Measurements from ENCODE around the gene PIM2.
"Not testable (repeated sequence)": the region's sequence is repeated elsewhere in the genome, so short reads cannot be mapped to it uniquely, and the experiment has no call there.

Gene PIM2

DNA sequence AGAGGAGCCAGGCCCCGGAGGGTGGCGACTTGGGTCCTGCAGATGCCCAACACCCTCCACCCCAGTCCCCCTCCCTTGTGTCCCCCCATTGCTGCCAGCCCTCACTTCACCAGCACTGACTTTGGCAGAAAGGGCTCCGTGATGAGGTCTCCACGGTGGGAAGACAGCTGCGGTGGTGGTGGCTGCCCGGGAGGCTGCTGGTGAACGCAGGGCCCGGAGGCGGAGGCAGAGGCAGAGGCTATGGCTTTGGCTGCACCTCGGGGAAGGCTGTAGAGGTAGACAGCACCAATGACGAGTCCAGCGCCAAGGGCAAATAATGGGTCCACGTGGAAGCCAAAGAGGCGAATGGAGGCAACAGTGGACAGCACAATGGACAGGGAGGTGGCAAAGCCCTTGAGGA is 14.2 kb downstream of the PIM2 start:
- DNase-seq, result no peak

DNA sequence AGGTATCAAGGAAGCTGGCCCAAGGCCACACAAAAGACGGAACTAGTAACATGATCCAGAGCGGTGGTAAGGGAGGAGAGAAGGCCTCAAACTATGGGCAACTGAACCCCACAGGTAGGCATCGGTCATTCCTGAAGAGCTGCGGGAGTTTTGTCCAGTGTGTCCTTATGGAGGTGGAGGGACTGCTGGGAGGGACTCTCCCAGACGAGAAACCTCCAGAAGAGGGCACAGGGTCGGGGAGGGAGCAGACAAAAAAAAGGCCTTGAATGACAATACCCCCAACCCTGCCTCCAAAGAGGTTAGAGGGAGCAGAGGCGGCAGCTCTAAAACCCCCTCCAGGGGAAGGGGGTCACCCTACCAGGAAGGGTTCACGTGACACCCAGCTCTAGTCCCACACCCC is 14.6 kb downstream of the PIM2 start:
- DNase-seq, result no peak

DNA sequence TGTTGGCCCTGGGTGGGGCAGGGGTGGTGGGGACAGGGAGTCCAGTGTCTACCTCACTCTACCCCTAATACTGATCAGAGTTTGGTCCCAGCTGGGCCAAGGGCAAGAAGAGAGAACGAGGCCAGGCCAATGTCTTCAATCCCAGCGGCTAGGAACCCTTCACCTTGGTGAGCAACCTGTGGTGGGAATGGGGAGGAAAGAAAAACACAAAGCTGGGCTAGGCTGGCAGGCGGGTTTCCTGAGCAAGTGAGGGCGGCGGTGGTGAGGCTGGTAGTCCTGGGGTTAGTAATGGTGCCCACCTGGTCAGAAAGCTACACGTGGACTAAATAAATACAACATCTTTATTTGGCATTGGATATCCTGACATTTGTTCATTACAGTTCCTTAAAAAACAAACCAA is 15.5 kb downstream of the PIM2 start:
- no peak for DNase-seq

DNA sequence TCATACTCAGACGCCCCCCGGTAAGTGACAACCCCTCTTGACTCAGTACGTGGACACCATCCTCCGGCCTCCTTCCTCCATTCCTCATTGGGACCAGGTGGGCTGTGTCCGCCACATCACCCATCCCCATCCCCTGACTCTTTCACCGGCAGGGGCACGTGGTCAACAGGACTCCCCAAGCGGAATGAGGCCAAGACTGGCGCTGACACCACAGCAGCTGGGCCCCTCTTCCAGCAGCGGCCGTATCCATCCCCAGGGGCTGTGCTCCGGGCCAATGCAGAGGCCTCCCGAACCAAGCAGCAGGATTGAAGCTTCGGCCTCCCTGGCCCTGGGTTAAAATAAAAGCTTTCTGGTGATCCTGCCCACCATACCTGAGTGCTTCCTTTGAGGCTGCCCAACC is 16.0 kb downstream of the PIM2 start:
- DNase-seq, result no peak

DNA sequence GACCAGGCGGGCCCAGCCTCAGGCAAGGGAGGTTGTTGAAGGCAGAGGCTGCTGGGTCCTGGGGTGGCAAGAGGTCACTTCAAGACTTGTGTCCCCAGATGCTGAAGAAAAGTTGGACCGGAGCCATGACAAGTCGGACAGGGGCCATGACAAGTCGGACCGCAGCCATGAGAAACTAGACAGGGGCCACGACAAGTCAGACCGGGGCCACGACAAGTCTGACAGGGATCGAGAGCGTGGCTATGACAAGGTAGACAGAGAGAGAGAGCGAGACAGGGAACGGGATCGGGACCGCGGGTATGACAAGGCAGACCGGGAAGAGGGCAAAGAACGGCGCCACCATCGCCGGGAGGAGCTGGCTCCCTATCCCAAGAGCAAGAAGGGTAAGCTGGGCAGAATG is 16.7 kb downstream of the PIM2 start:
- no peak for DNase-seq

DNA sequence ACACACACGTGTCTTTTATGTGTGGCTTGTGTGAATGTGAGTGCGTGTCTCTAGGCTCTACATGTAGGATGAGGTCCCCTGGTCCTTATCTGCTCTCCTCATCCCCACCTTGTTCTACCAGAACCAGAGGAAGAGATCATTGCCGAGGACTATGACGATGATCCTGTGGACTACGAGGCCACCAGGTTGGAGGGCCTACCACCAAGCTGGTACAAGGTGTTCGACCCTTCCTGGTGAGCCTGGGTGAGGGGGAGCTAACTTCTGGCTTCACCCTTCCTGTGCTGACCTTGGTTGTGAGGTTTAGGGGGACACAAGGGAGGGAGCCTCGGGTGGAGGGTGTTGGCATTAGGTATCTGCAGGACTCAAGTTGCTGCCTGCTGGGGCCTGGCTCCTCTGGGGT is 17.8 kb downstream of the PIM2 start:
- DNase-seq, result no peak

DNA sequence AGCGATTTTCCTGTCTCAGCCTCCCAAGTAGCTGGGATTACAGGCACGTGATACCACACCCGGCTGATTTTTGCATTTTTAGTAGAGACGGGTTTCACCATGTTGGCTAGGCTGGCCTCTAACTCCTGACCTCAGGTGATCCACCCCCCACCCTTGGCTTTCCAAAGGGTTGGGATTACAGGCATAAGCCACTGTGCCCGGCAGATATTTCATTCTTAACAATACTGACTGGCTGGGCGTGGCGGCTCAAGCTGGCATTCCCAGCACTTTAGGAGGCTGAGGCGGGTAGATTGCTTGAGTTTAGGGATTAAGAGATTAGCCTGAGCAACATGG is 19.8 kb downstream of the PIM2 start:
- DNase-seq, result no peak

DNA sequence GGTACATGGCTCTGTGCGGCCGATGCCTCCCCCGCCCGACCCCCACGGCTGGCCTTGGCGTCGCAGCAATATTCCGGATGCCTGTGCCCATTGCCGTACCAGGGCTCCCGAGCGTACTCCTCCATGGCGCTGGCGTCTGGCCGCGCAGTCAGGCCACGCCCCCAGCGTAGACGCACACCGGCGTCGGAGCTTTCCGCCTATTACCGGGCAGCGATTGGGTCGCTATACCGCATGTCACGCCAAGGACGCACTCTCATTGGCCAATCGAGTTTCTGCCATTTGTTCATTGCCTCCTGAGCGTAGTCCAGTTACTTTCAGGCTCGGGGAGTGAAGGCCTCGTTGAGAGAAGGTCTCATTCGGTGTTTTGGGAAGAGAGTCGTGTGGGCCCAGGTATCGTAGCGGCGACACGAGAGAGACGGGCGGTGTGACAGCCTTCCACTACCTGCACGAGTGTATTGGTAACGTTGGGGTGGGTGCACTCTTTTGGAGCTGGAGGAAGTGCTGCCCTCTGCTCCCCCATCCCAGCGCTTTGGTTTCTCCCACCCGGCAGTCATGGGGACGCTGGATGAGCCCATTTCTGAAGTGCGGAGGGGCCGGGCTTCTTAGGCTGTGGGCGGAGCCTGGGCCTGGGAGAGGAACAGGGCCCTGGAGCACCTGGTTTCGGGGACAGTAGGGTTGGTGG is 21.1 kb downstream of the PIM2 start, which contains the start of the genes PQBP1 and TIMM17B:
Gene PQBP1, plus strand, starts transcription at position 306 of the 682 bp plus-strand sequence. CDS start 580 bp downstream, outside the sequence.
Gene TIMM17B, minus strand, starts transcription at position 144 of the 682 bp plus-strand sequence. Its CDS starts 19 bp downstream, at position 125.
- DNase-seq, result peak; percentile 90

DNA sequence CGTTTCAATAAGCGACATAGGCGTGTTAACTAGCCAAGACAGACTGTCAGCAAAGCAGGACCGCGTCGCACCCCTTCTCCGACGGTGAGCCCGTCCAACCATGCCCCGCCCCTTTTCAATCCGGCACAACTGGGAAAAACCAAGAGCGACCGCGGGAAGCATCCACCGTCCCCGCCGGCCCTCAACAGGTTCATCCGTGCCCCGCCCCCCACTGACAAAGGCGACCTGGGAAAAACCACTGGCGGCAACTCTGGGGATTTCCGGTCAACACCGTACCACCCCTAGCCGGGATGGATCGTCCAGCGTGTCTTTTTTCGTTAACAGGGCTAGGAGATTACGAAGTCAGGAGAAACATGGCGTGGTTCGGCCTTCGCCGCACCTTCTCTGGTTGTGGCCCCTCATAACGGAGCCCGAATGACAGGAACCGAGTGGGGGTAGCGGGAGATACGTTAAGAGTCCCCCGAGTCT is 21.6 kb downstream of the PIM2 start:
- DNase-seq, result peak; percentile 53

DNA sequence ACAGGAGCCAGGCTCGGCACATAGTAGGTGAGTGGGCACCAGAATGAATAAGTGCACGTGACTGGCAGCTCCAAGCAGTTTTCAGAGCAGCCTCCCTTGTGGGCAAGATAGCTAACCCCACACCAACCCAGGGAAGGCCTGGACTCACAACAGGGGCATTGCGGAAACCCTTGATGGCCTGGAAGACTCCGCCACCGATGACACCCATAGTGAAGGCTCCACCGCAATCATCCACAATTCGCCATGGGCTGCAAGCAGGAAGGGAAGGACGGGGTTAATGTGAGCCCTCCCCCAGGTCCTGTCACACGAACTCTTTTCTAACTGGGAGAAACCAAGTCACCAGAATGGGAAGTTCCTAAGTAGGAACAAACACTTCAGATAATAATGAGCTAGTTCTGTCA is 22.2 kb downstream of the PIM2 start:
- no peak for DNase-seq

DNA sequence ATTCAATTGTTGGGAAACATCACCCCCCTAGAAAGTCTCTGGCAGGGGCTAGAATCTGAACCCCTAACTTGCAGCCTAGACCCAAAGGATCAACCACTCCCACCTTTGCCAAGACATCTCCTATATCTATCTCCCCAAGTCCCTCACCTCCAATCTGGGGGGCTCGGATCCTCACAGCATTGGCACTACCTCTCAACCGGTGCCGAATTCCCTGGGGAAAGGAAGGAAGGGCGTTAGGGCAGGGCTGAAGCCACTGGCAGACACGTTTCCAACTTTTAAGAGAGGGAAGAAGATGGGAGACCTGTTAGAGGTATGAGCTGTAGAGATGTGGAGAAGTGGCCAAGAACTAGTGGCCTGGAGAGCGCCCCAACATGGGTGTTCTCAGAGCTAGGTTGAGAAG is 23.9 kb downstream of the PIM2 start:
- DNase-seq, result no peak

DNA sequence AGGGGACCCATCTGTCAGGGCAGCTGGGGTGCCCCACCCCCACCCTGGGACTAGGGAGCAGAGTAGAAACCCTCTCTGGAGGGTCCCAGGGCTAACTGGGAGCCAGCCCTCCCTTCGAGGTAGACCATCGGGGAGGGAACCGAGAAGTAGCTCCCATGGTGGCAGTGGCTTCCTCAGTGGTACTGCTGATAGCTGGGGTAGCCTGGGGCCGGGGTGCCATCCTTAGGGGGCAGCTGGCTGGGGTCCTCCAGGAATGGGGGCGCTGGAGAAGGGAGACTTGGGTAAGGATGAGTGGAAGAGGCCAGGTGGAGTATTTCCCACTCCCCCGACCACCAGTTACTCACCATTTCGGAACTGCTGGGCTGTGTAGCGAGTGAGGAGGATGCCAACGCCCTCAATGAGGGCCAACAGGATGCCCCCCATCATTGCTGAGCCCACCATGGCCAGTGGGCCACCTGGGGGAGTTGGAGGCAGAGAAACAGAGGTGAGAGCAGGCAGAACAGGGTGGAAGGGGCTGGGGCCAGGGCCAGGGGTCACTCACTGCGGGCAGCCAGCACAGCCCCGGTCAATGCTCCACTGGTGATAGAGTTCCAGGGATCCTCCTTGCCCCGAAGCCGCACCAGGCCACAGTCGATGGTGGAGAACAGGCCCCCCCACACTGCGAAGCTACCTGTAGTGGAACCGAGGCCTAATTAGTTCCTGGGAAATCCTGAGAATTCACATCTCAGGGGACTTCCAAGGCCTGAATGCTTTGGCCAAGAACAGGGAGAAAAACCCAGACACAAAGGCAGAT is 25.1 kb downstream of the PIM2 start:
- DNase-seq, result no peak

DNA sequence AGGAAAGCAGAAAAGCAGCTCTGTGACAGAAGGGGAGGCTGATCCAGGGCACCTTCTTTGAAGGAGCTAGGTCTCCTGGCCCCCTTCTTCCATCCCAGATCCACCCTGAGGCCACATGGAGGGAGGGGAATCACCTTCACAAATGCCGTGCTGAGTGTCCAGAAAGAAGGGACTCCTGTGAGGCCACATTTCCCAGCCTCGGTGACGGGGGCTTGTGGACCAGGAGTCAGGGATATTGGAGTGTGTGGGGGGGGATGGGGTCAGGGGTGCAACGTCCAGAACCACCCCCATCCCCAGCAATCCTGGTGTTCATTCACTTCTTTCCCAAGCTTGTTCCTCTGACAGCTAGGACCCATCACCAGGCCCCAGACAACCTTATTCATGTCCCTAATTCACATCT is 25.9 kb downstream of the PIM2 start:
- no peak for DNase-seq

DNA sequence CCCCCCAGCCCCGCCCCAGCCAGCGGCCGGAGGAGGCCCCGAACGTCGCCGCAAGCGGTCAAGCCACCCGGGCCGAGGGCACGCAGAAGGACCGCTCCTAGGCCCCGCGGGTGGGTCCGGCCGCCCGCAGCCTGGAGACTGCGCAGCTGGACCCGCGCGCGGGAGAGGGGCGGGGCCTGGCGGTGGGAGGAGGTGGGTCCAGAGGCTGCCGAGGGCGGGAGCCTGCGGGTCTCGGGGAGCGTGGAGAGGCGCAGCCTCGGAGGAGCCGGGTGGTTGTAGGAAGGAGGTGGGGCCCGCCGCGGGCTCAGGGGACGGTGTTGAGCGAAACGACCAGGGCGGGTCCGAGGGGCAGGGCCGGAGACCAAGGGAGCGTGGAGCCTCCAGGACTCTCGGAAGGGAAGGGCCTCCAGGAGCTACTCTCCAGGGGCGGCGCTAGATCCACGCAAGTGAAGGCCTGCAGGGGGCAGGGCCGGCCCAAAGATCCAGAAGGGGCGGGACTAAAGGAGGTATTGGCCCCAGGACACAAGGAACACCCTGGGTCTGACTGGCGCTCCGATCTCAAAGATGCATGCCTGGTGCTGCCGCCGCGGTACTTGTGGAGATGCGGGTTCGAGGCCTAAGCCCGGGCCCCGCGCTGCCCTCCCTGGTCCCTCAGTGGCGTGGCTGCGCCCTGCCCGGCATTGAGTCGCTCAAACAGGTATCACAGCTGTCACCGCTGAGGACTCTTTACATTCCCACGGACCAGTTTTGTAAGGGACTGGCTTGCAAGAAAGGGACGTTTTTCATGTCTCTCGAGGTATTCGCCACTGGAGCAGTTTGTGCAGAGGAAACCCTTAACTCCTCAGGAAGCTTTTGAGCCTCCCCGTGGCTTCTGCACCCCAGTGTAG is 27.2 kb downstream of the PIM2 start:
- peak; percentile 73 for DNase-seq

DNA sequence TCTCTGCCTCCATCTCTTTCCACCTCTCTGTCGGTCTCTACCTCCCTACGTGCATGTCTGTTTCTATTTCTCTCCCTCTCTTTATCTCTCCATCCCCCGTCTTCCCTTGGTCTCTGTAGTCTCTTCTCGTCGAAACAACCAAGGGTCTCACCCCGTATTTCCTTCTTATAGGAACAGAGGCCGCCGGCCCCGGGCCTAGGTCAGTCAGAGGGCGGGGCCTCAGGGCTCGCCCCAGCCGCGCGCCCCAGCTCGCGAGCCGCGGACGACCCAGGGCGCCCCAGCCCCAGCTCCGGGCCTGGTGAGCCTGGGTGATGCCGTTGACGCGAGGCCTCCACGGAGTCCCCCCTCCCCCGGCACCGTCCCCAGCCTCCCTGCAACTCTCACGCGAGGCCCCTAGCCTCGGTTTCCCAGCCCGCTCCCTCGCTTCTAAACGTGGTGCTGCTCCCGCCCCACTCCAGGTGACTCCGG is 27.9 kb downstream of the PIM2 start:
- DNase-seq, result no peak

DNA sequence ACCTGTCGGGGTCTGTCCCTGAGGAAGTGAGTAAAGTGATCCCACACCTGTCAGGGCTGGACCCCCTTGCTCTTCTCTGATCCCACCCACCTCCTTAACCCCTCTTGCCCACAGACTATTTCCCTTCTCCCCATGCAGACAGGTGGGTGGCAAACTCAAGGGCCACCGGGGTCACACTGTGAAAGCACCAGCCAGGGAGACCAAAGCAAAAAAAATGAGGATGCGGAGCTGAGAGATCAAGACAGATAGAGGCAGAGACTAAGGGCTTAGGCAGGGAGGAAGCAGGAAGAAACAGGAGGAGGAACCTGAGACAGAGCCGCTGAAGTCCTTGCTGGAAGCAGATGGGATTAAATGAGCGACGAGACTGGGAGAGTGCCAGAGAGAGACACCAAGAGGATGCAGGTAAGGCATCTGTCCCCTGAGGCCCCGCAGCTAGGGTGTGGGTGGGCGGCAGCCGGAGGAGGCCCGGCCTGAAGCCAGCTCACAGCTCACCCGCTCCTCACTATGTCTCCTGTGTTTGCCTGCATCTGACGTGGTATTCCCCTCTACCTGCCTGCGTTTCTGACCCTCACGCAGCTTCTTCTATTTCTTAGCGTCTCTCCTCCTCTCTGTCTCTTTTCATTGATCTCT is 28.4 kb downstream of the PIM2 start:
- no peak for DNase-seq

DNA sequence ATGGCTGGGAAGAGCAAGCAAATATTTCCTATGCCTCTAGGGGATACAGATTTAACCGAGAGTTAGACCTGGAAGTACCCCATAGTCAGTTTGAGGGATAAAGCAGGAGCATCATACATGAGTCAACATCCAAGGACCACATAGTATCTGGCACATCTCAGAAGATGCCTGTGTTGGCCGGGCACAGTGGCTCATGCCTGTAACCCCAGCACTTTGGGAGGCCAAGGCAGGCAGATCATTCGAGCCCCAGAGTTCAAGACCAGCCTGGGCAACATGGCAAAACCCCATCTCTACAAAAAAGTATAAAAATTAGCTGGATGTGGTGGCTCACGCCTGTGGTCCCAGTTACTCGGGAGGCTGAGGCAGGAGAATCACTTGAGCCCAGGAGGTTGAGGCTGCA is 32.2 kb downstream of the PIM2 start:
- DNase-seq, result not testable (repeated sequence)

DNA sequence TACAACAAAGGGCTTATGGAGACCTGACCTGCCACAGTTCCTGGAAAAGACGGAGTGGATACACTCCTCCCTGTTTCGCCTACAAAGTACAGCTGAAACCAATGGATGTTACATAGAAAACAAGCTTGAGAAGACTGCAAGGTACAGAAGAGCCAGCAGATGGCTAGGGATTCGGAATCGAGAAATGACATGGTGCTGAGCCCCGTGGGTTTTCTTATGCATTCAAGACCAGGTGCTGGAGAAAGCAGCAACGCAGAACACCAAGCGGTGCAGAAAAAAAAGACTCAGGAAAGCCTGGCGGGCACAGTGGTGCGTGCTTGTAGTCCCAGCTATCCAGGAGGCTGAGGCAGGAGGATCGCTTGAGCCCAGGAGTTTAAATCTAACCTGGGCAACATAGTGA is 35.1 kb downstream of the PIM2 start:
- no peak for DNase-seq

DNA sequence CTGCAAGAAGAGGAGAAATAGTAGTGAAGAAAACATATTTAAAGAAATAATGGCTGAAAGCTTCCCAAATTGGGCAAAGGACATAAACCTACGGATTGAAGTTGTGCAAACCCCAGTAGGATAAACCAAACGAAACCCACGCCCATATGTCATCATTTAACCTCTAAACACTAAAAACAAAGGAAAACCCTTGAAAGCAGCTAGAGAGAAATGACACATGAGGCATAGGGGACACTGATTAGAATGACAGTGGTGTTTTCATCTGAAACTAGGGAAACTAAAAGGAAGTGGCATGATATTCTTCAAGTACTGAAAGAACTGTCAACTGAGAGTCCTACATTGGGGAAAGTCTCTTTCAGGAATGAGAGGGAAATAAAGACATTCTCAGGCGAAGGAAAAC is 41.9 kb downstream of the PIM2 start:
- not testable (repeated sequence) for DNase-seq

DNA sequence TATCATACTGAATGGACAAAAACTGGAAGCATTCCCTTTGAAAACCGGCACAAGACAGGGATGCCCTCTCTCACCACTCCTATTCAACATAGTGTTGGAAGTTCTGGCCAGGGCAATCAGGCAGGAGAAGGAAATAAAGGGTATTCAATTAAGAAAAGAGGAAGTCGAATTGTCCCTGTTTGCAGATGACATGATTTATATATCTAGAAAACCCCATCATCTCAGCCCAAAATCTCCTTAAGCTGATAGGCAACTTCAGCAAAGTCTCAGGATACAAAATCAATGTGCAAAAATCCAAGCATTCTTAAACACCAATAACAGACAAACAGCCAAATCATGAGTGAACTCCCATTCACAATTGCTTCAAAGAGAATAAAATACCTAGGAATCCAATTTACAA is 46.8 kb downstream of the PIM2 start:
- not testable (repeated sequence) for DNase-seq

DNA sequence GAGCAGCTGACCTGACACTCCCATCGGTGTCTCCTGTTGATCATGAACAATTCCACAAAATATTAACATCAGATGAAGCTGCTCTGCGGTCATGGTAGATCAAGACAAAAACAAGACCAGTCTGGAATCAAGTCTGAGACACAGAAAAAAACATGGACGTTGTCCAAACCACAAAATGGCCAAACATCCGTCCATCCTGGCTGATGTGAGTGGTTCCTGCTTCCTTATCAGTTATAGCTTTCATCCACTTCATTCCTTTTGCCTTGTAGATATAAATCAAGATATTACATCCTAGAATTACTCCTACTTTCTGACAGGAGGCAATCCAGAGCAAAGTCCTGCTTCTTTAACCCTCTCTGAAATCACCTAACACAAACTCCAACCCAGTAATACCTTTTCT is 54.6 kb downstream of the PIM2 start:
- no peak for DNase-seq

Measured in central memory CD4-positive, alpha-beta T cell (primary cell).